ENCODE measurements around the gene BUD23.
"Not testable (repeated sequence)": the region's sequence is repeated elsewhere in the genome, so short reads cannot be mapped to it uniquely, and the experiment has no call there.

Gene BUD23

GRCh38 chr7:73719806-73720169 is 36.4 kb downstream of the BUD23 start:
- DNase-seq (ENCODE audit: low read depth), result no peak

- DNase-seq (ENCODE audit: low read depth), result not testable (repeated sequence)
Measured at GRCh38 chr7:73720443-73720842, 37.0 kb downstream of the BUD23 start.

- no peak for DNase-seq (ENCODE audit: low read depth)
Measured at GRCh38 chr7:73721377-73721817, 38.0 kb downstream of the BUD23 start.

GRCh38 chr7:73722182-73722581 is 38.8 kb downstream of the BUD23 start:
- DNase-seq (ENCODE audit: low read depth), result not testable (repeated sequence)

- DNase-seq (ENCODE audit: low read depth), result no peak
Measured at GRCh38 chr7:73722785-73723184, 39.4 kb downstream of the BUD23 start.

- DNase-seq (ENCODE audit: low read depth), result no peak
Measured at GRCh38 chr7:73723813-73724212, 40.4 kb downstream of the BUD23 start.

- DNase-seq (ENCODE audit: low read depth), result no peak
Measured at GRCh38 chr7:73726083-73726466, 42.7 kb downstream of the BUD23 start.

GRCh38 chr7:73727952-73728351 is 44.6 kb downstream of the BUD23 start:
- no peak for DNase-seq (ENCODE audit: low read depth)

GRCh38 chr7:73728551-73728950 is 45.2 kb downstream of the BUD23 start:
- DNase-seq (ENCODE audit: low read depth), result no peak

GRCh38 chr7:73730485-73730884 is 47.1 kb downstream of the BUD23 start:
- DNase-seq (ENCODE audit: low read depth), result no peak

- no peak for DNase-seq (ENCODE audit: low read depth)
Measured at GRCh38 chr7:73732397-73732796, 49.0 kb downstream of the BUD23 start.

- DNase-seq (ENCODE audit: low read depth), result peak; percentile 83
Measured at GRCh38 chr7:73734619-73735527, 51.5 kb downstream of the BUD23 start.

- DNase-seq (ENCODE audit: low read depth), result no peak
Measured at GRCh38 chr7:73735528-73735905, 52.1 kb downstream of the BUD23 start.

GRCh38 chr7:73736885-73737284 is 53.5 kb downstream of the BUD23 start:
- DNase-seq (ENCODE audit: low read depth), result no peak

- no peak for DNase-seq (ENCODE audit: low read depth)
Measured at GRCh38 chr7:73737491-73738219, 54.3 kb downstream of the BUD23 start.

GRCh38 chr7:73738220-73738611 is 54.8 kb downstream of the BUD23 start:
- DNase-seq (ENCODE audit: low read depth), result no peak

GRCh38 chr7:73738612-73739386 is 55.4 kb downstream of the BUD23 start, which contains the start of gene ABHD11:
Gene ABHD11 (minus strand): TSS chr7:73738802. CDS start chr7:73738770, 32 bp downstream.
- peak; percentile 91 for DNase-seq (ENCODE audit: low read depth)

- no peak for DNase-seq (ENCODE audit: low read depth)
Measured at GRCh38 chr7:73739387-73739767, 56.0 kb downstream of the BUD23 start.

GRCh38 chr7:73740212-73740611 is 56.8 kb downstream of the BUD23 start:
- no peak for DNase-seq (ENCODE audit: low read depth)

- DNase-seq (ENCODE audit: low read depth), result no peak
Measured at GRCh38 chr7:73740771-73741170, 57.4 kb downstream of the BUD23 start.

- DNase-seq (ENCODE audit: low read depth), result no peak
Measured at GRCh38 chr7:73741600-73741999, 58.2 kb downstream of the BUD23 start.

GRCh38 chr7:73742338-73742752 is 58.9 kb downstream of the BUD23 start:
- no peak for DNase-seq (ENCODE audit: low read depth)
